ENCODE results near the gene AHDC1.

GRCh38 chr1:27520651-27521050 lies 83.3 kb downstream of the AHDC1 start:
- no peak for TF ChIP-seq ZFP3 (CRISPR knock-in tag; IDR thresholded peaks at IDR 0.05)
- TF ChIP-seq CSRNP3 (CRISPR knock-in tag; IDR thresholded peaks at IDR 0.05), result no peak
- TF ChIP-seq ISL1 (CRISPR knock-in tag; IDR thresholded peaks at IDR 0.05), result no peak
- TF ChIP-seq ESRRG (CRISPR knock-in tag; IDR thresholded peaks at IDR 0.05), result no peak
- TF ChIP-seq SNAI2 (CRISPR knock-in tag; IDR thresholded peaks at IDR 0.05), result no peak
- TF ChIP-seq ARNTL (CRISPR knock-in tag; IDR thresholded peaks at IDR 0.05; ENCODE audit: borderline replicate concordance, low read depth), result no peak
- TF ChIP-seq PATZ1 (CRISPR knock-in tag; IDR thresholded peaks at IDR 0.05; ENCODE audit: borderline replicate concordance), result no peak
- no peak for TF ChIP-seq ZFP30 (CRISPR knock-in tag; IDR thresholded peaks at IDR 0.05)
- TF ChIP-seq BACH2 (CRISPR knock-in tag; IDR thresholded peaks at IDR 0.05; ENCODE audit: borderline replicate concordance), result no peak
- no peak for TF ChIP-seq POU6F1 (CRISPR knock-in tag; IDR thresholded peaks at IDR 0.05; ENCODE audit: borderline replicate concordance, low read depth)

Data from SK-N-SH treated with all-trans-retinoic acid at 6 μM for 48 hours (cell line).